Mesendoderm (in vitro differentiated cells): ENCODE data around the gene CERS6.

Experiments used
- DNase-seq: peaks from one replicate; pipeline ENCODE4 v3.0.0; 2013
- H2AK5ac ChIP-seq: 2 replicates; pipeline ENCODE4 v1.6.1; 2013; ENCODE audit warnings: low read length, inconsistent platforms
- H2BK120ac ChIP-seq: 2 replicates; pipeline ENCODE4 v1.6.1; 2013; ENCODE audit warnings: low read depth, mild to moderate bottlenecking, low read length, moderate library complexity, mixed read lengths
- H2BK15ac ChIP-seq: replicated peaks from 2 replicates; pipeline ENCODE4 v1.6.1; 2013; ENCODE audit warnings: low read depth, mild to moderate bottlenecking, moderate library complexity
- H2BK5ac ChIP-seq: 2 replicates; pipeline ENCODE4 v1.6.1; 2013; ENCODE audit warnings: low read length, inconsistent platforms
- H3K18ac ChIP-seq: 2 replicates; pipeline ENCODE4 v1.6.1; 2013; ENCODE audit warnings: mild to moderate bottlenecking, low read length, mixed read lengths
- H3K23ac ChIP-seq: one replicate; pipeline ENCODE4 v1.6.1; 2013; ENCODE audit warnings: low read length
- H3K27ac ChIP-seq: 2 replicates; pipeline ENCODE4 v1.5.1; 2013; ENCODE audit warnings: low read depth, mild to moderate bottlenecking, inconsistent platforms, low read length, moderate library complexity
- H3K27me3 ChIP-seq: 2 replicates; pipeline ENCODE4 v1.6.1; 2013; ENCODE audit warnings: low read length, control low read depth, mild to moderate bottlenecking, inconsistent platforms; ENCODE audit not compliant: insufficient read depth, poor library complexity
- H3K36me3 ChIP-seq: 2 replicates; pipeline ENCODE4 v1.6.1; 2013; ENCODE audit warnings: low read length, inconsistent platforms; ENCODE audit not compliant: control insufficient read depth, insufficient read depth
- H3K4ac ChIP-seq: one replicate; pipeline ENCODE4 v1.6.1; 2013; ENCODE audit warnings: low read depth, mild to moderate bottlenecking, low read length, moderate library complexity
- H3K4me1 ChIP-seq: 2 replicates; pipeline ENCODE4 v1.6.1; 2013; ENCODE audit warnings: low read depth, low read length, inconsistent platforms; ENCODE audit not compliant: control insufficient read depth
- H3K4me2 ChIP-seq: 2 replicates; pipeline ENCODE4 v1.6.1; 2013; ENCODE audit warnings: low read length
- H3K4me3 ChIP-seq: 2 replicates; pipeline ENCODE4 v1.5.1; 2013; ENCODE audit warnings: mild to moderate bottlenecking, low read length
- H3K56ac ChIP-seq: one replicate; pipeline ENCODE4 v1.6.1; 2013; ENCODE audit warnings: low read length
- H3K79me1 ChIP-seq: 2 replicates; pipeline ENCODE4 v1.6.1; 2013; ENCODE audit warnings: low read length, inconsistent platforms
- H3K79me2 ChIP-seq: 2 replicates; pipeline ENCODE4 v1.6.1; 2013; ENCODE audit warnings: mild to moderate bottlenecking, low read length; ENCODE audit not compliant: control insufficient read depth, insufficient read depth
- H3K9ac ChIP-seq: 2 replicates; pipeline ENCODE4 v1.6.1; 2013; ENCODE audit warnings: low read length, inconsistent platforms
- H4K5ac ChIP-seq: one replicate; pipeline ENCODE4 v1.6.1; 2013; ENCODE audit warnings: low read length
- H4K8ac ChIP-seq: one replicate; pipeline ENCODE4 v1.6.1; 2013; ENCODE audit warnings: low read depth, mild to moderate bottlenecking, control low read depth, low read length, moderate library complexity
- WGBS: extraction: QIAGEN DNeasy Blood & Tissue Kit; methylation state at CpG from one replicate; pipeline ENCODE4 v1.1.7; 2013; ENCODE audit warnings: low lambda C conversion rate, missing lambda C conversion rate; ENCODE audit not compliant: insufficient coverage; ENCODE audit errors: extremely low coverage; 5-methylcytosine and 5-hydroxymethylcytosine counted together

CERS6 gene

DNA sequence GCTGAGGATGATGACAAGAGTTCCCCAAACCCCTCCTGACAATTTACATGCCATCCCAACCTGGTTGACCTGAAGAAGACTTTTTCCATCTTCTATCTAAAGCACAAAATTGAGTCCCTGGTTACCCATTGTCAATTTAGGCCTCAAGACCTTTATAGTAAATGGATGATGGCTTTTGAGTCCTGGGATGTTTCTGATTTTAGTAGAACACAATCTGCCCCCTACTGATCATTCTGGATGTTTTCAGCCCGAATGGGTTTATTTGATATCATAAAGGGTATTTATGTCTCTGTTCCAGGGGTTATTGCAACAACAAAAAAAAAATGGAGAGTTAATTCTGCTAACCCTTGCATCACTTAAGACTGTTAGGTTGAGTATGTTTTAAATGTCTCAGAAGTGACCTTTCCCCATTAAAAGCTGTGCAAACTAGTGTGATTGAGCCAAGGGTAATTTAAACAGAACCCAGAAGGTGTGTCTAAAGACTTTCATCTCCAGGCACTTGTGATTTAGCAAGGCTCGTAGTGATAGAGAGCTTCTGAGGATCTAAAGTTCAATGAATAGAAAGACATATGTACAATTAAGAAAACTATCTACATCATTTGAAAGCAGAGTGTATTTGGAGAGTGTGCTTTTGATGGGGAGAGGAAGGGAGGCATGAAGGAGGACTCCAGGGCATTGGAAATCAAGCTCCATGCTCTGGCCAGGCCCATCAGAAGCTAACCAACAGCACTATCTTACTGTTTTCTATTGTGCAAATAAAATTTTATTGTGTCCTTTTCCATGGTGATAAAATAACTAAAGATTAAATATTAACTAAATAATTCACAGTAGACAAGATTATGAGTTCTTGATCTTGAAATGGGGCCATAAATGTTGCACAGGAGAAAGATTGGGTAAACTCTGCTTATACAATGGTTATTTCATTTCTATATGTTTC is 249.7 kb downstream of the CERS6 start:
- Histone ChIP-seq H3K36me3 (no peaks in the 10 kb centered on the region), H3K79me1 (no peaks in the 10 kb centered on the region), H2BK15ac (no peak overlapping the region), H3K79me2 (no peaks in the 10 kb centered on the region), H4K5ac (no peak overlapping the region), H3K27ac (no peak overlapping the region), H2BK120ac (no peak overlapping the region), H3K4me3 (no peak overlapping the region), H3K56ac (no peak overlapping the region), H2BK5ac (no peak overlapping the region), H3K18ac (no peak overlapping the region), H3K4ac (no peak overlapping the region), H3K27me3 (no peaks in the 10 kb centered on the region), H2AK5ac (no peak overlapping the region), H4K8ac (no peak overlapping the region), H3K4me2 (no peak overlapping the region), H3K23ac (no peak overlapping the region), H3K4me1 (no peaks in the 10 kb centered on the region), H3K9ac (no peak overlapping the region)
- peak; percentile 42 for DNase-seq
- WGBS, result no CpG with 5 or more reads among the region's 2 CpGs

DNA sequence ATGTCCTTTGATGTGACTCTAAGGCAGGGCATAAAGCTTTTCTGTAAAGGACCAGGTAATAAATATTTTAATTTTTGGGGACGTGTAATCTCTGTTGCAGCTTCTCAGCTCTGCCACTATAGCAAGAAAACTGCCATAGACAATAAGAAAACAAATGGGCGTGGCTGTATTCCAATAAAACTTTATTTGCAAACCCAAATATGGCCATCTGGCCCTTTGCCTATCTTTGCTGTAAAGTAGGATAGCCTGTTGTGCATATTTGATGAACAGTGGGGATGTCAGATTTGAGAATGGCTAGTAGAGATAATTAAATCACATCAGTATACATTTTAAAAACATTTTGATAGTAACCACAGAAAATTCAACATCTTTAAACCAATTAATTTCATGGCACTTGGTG is 250.7 kb downstream of the CERS6 start:
- no peaks in the 10 kb centered on the region for H3K27me3 ChIP-seq
- no peak overlapping the region for H2BK5ac ChIP-seq
- no peaks in the 10 kb centered on the region for H3K4me1 ChIP-seq
- no peak overlapping the region for H2BK15ac ChIP-seq
- H3K56ac ChIP-seq, result no peak overlapping the region
- H3K4me3 ChIP-seq, result no peak overlapping the region
- no peak overlapping the region for H2AK5ac ChIP-seq
- no peak overlapping the region for H3K4ac ChIP-seq
- no peak overlapping the region for H2BK120ac ChIP-seq
- no peaks in the 10 kb centered on the region for H3K79me1 ChIP-seq
- H3K4me2 ChIP-seq, result no peak overlapping the region
- H3K79me2 ChIP-seq, result no peaks in the 10 kb centered on the region
- no peak overlapping the region for H3K18ac ChIP-seq
- H4K8ac ChIP-seq, result no peak overlapping the region
- no peak overlapping the region for H4K5ac ChIP-seq
- no peaks in the 10 kb centered on the region for H3K36me3 ChIP-seq
- no peak overlapping the region for H3K9ac ChIP-seq
- no peak overlapping the region for H3K27ac ChIP-seq
- H3K23ac ChIP-seq, result no peak overlapping the region
- WGBS, result no CpG with 5 or more reads among the region's 2 CpGs
- DNase-seq, result no peak

DNA sequence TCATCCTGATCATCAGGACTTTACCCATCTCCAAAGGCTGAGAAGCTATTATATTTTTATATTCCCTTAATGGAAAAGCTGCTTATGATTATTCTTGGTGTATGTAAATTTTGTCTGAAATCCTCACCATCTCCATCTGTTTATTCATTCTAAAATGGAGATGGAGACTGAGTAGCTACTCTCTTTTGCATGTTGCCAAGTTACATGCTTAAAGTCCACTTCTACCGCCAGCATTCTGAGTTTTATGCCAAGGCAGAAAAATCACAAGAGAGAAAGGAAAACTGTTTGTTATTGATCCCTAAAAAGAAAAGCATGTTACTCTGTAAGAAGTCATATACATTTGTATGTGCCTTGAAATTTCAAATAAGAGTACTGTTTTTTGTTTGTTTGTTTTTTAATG is 252.0 kb downstream of the CERS6 start:
- Histone ChIP-seq H2BK5ac (no peak overlapping the region), H3K79me1 (no peaks in the 10 kb centered on the region), H2AK5ac (no peak overlapping the region), H3K36me3 (no peaks in the 10 kb centered on the region), H2BK15ac (no peak overlapping the region), H3K79me2 (no peaks in the 10 kb centered on the region), H3K27me3 (no peaks in the 10 kb centered on the region), H4K8ac (no peak overlapping the region), H3K9ac (no peak overlapping the region), H3K4me2 (no peak overlapping the region), H4K5ac (no peak overlapping the region), H3K27ac (no peak overlapping the region), H2BK120ac (no peak overlapping the region), H3K56ac (no peak overlapping the region), H3K4me1 (no peaks in the 10 kb centered on the region), H3K4me3 (no peak overlapping the region), H3K18ac (no peak overlapping the region), H3K23ac (no peak overlapping the region), H3K4ac (no peak overlapping the region)
- DNase-seq, result no peak
- WGBS, result no CpG with 5 or more reads among the region's 1 CpG

DNA sequence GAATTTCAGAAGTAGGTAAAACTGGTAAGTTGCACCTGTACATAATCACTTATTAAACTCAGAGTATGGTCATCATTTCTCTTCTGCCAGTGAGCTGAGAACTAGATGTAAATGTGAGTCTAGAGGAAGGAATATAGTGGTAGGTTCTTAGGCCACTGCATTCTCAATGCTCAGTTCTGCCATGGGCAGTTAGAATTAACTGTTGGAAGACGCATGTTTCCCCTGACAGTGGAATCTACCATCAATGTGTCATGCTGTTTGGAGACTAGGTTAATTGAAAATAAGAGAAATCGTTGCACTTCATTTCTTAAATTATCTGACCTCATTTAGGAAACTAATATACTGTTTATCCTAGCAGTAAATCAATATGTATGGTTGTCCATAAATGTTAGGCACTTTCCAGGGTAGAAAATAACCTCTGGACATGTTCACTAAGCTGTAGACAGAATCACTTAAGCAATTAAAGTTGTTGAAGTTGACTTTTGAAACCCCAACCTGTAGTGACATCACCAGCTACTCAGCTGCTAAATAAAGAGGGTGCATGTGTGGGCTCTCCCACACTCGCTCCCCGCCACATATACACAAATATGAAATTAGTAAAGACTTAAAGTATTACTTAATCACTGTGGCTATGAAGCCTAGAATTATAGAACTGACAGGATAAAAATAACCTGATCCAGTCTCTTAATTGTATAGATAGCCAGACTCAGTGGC is 254.8 kb downstream of the CERS6 start:
- H3K9ac ChIP-seq, result no peak overlapping the region
- DNase-seq, result no peak
- H3K23ac ChIP-seq, result no peak overlapping the region
- no peak overlapping the region for H2BK120ac ChIP-seq
- no peaks in the 10 kb centered on the region for H3K36me3 ChIP-seq
- H4K8ac ChIP-seq, result no peak overlapping the region
- no peaks in the 10 kb centered on the region for H3K4me1 ChIP-seq
- no peak overlapping the region for H3K27ac ChIP-seq
- H3K4me2 ChIP-seq, result no peak overlapping the region
- no peak overlapping the region for H2BK15ac ChIP-seq
- no peak overlapping the region for H3K18ac ChIP-seq
- H3K4me3 ChIP-seq, result no peak overlapping the region
- H2BK5ac ChIP-seq, result no peak overlapping the region
- H3K79me1 ChIP-seq, result no peaks in the 10 kb centered on the region
- H4K5ac ChIP-seq, result no peak overlapping the region
- H2AK5ac ChIP-seq, result no peak overlapping the region
- WGBS, result no CpG with 5 or more reads among the region's 4 CpGs
- H3K79me2 ChIP-seq, result no peaks in the 10 kb centered on the region
- no peaks in the 10 kb centered on the region for H3K27me3 ChIP-seq
- no peak overlapping the region for H3K4ac ChIP-seq
- no peak overlapping the region for H3K56ac ChIP-seq

DNA sequence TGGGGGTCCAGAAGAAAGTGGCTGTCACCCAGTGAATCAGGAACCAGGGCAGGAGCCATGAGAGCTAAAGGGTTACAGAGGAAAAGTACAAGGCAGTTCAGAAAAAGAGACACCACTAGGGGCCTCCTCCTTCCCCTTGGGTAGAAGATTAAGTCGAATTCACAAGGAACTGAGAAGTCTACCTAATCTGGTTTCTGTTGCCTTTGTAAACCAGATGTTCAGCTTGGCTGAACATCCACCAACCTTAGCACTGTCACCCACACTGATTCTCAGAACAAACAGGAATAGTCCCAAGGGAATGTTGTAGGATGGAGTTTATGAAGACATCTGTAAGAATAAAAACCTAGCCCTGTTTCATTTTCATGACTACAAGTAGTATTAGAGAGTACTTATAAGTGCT is 256.0 kb downstream of the CERS6 start:
- Histone ChIP-seq H3K4me3 (no peak overlapping the region), H3K4me1 (no peaks in the 10 kb centered on the region), H2BK120ac (no peak overlapping the region), H3K36me3 (no peaks in the 10 kb centered on the region), H4K5ac (no peak overlapping the region), H3K18ac (no peak overlapping the region), H3K9ac (no peak overlapping the region), H3K56ac (no peak overlapping the region), H3K79me1 (no peaks in the 10 kb centered on the region), H2AK5ac (no peak overlapping the region), H3K23ac (no peak overlapping the region), H2BK15ac (no peak overlapping the region), H3K79me2 (no peaks in the 10 kb centered on the region), H3K27ac (no peak overlapping the region), H3K4me2 (no peak overlapping the region), H2BK5ac (no peak overlapping the region), H3K4ac (no peak overlapping the region), H4K8ac (no peak overlapping the region), H3K27me3 (no peaks in the 10 kb centered on the region)
- peak; percentile 42 for DNase-seq
- no CpG with 5 or more reads among the region's 1 CpG for WGBS
